SJSA1 (cell line): Measurements from ENCODE around the gene C11orf98. TPM values are rescaled to one million over a fixed set of nuclear protein-coding genes. Genes with fewer than 3 reads are reported as not detected.
"Not testable (repeated sequence)": the region's sequence is repeated elsewhere in the genome, so short reads cannot be mapped to it uniquely, and the experiment has no call there.

Source experiments
- DNase-seq, 2 experiments: peaks; one replicate each; pipeline ENCODE4 v3.0.0-alpha.2; 2015 to 2020; ENCODE audit warnings: low spot score in 2 of 2, low read depth in 1 of 2
- H3K27ac ChIP-seq: fragments of 250-450 bp; sonication (Bioruptor Pico); 2 replicates; pipeline ENCODE4 v1.5.1; 2020; ENCODE audit warnings: mild to moderate bottlenecking, moderate library complexity
- H3K27me3 ChIP-seq: fragments of 250-450 bp; sonication (Bioruptor Pico); replicated peaks from 2 replicates; pipeline ENCODE4 v1.5.1; 2020; ENCODE audit warnings: mild to moderate bottlenecking, moderate library complexity
- H3K36me3 ChIP-seq: fragments of 250-450 bp; sonication (Bioruptor Pico); 2 replicates; pipeline ENCODE4 v1.5.1; 2020; ENCODE audit warnings: mild to moderate bottlenecking
- H3K4me1 ChIP-seq: fragments of 250-450 bp; sonication (Bioruptor Pico); replicated peaks from 2 replicates; pipeline ENCODE4 v1.6.1; 2021; ENCODE audit warnings: mild to moderate bottlenecking
- H3K4me3 ChIP-seq: fragments of 250-450 bp; sonication (Bioruptor Pico); 2 replicates; pipeline ENCODE4 v1.5.1; 2020; ENCODE audit warnings: mild to moderate bottlenecking
- H3K9me3 ChIP-seq: fragments of 250-450 bp; sonication (Bioruptor Pico); replicated peaks from 2 replicates; pipeline ENCODE4 v1.5.1; 2020; ENCODE audit warnings: mild to moderate bottlenecking
- total RNA-seq: library from RNA; depleted of rRNA; stranded (reverse); fragments of >200 nt; shearing (Covaris generic); gene quantifications from 2 replicates; pipeline ENCODE4 v1.2.3, GENCODE V29; 2014

C11orf98 gene
- total RNA-seq, 1 experiment from 2014 or later = 103 TPM

- H3K4me1 ChIP-seq = peaks cover 27% of the 10 kb centered on the region
- DNase-seq = no peak
- H3K27ac ChIP-seq = no peak overlapping the region
- peaks cover 62% of the 10 kb centered on the region for H3K36me3 ChIP-seq
- no peak overlapping the region for H3K4me3 ChIP-seq
- no peaks in the 10 kb centered on the region for H3K9me3 ChIP-seq
- H3K27me3 ChIP-seq = no peaks in the 10 kb centered on the region
These were observed 11.7 kb upstream of the C11orf98 start for GRCh38 chr11:62676698-62677097.

- peaks cover 28% of the 10 kb centered on the region for H3K4me1 ChIP-seq
- H3K9me3 ChIP-seq, H3K27me3 ChIP-seq, H3K4me3 ChIP-seq, H3K27ac ChIP-seq, DNase-seq: not testable (repeated sequence)
- peaks cover 64% of the 10 kb centered on the region for H3K36me3 ChIP-seq
These were observed 10.4 kb upstream of the C11orf98 start for GRCh38 chr11:62675415-62675814.

- no peak overlapping the region for H3K27ac ChIP-seq
- no peak for DNase-seq
- H3K27me3 ChIP-seq = no peaks in the 10 kb centered on the region
- peaks cover 21% of the 10 kb centered on the region for H3K4me1 ChIP-seq
- peaks cover 67% of the 10 kb centered on the region for H3K36me3 ChIP-seq
- H3K4me3 ChIP-seq = no peak overlapping the region
- no peaks in the 10 kb centered on the region for H3K9me3 ChIP-seq
These were observed 8.2 kb upstream of the C11orf98 start for GRCh38 chr11:62673196-62673525.

GRCh38 chr11:62671608-62672389, 6.8 kb upstream of the C11orf98 start, which contains the start of the genes LBHD1 and UQCC3:
LBHD1 (minus strand) TSS chr11:62672267; CDS start chr11:62670031, 2,236 bp downstream.
UQCC3 (plus strand) TSS chr11:62671673; CDS start chr11:62671746, 73 bp downstream.
- H3K27me3 ChIP-seq = no peaks in the 10 kb centered on the region
- H3K4me3 ChIP-seq = peak within 1 kb of the TSS; percentile 59
- H3K27ac ChIP-seq = peak within 1 kb of the TSS; percentile 52
- peak; percentile 90 to 95 for DNase-seq
- no peaks in the 10 kb centered on the region for H3K9me3 ChIP-seq
- H3K36me3 ChIP-seq = peaks cover 67% of the 10 kb centered on the region
- H3K4me1 ChIP-seq = peaks cover 20% of the 10 kb centered on the region

- Histone ChIP-seq H3K27me3 (no peaks in the 10 kb centered on the region), H3K36me3 (peaks cover 67% of the 10 kb centered on the region), H3K27ac (peak overlapping the region; percentile 52), H3K4me3 (peak overlapping the region; percentile 59), H3K9me3 (no peaks in the 10 kb centered on the region), H3K4me1 (peaks cover 26% of the 10 kb centered on the region)
- DNase-seq = no peak
These were observed 6.2 kb upstream of the C11orf98 start for GRCh38 chr11:62671236-62671607.

GRCh38 chr11:62669420-62670161, 4.6 kb upstream of the C11orf98 start:
- H3K27me3 ChIP-seq = no peaks in the 10 kb centered on the region
- DNase-seq = no peak
- H3K9me3 ChIP-seq = no peaks in the 10 kb centered on the region; the same call in 1 of the 2 replicates
- no peak overlapping the region for H3K27ac ChIP-seq
- peaks cover 65% of the 10 kb centered on the region for H3K36me3 ChIP-seq
- H3K4me3 ChIP-seq = no peak overlapping the region
- H3K4me1 ChIP-seq = peaks cover 30% of the 10 kb centered on the region

- Histone ChIP-seq H3K27me3 (no peaks in the 10 kb centered on the region), H3K9me3 (no peaks in the 10 kb centered on the region; the same call in 1 of the 2 replicates), H3K4me1 (peaks cover 24% of the 10 kb centered on the region), H3K36me3 (peaks cover 53% of the 10 kb centered on the region), H3K4me3 (no peak overlapping the region), H3K27ac (no peak overlapping the region)
- no peak for DNase-seq
These were observed 2.5 kb upstream of the C11orf98 start for GRCh38 chr11:62667460-62667859.

- no peak for DNase-seq
- Histone ChIP-seq H3K9me3 (no peaks in the 10 kb centered on the region; the same call in 1 of the 2 replicates), H3K27me3 (no peaks in the 10 kb centered on the region), H3K36me3 (peaks cover 54% of the 10 kb centered on the region), H3K27ac (0 out of 2 replicates have a peak overlapping the region, but pooled peaks have one; percentile 37), H3K4me3 (peak overlapping the region; percentile 61), H3K4me1 (peaks cover 23% of the 10 kb centered on the region)
These were observed 1.4 kb upstream of the C11orf98 start for GRCh38 chr11:62666259-62666926.

- Histone ChIP-seq H3K4me3 (peak overlapping the region; percentile 61), H3K4me1 (peaks cover 18% of the 10 kb centered on the region), H3K9me3 (no peaks in the 10 kb centered on the region; the same call in 1 of the 2 replicates)
These were observed 719 bp upstream of the C11orf98 start for GRCh38 chr11:62665599-62666258.

GRCh38 chr11:62664405-62665074, 470 bp downstream of the C11orf98 start:
- Histone ChIP-seq H3K36me3 (peaks cover 56% of the 10 kb centered on the region), H3K9me3 (no peaks in the 10 kb centered on the region; the same call in 1 of the 2 replicates), H3K4me1 (peaks cover 14% of the 10 kb centered on the region), H3K27ac (peak overlapping the region; percentile 37), H3K4me3 (peak overlapping the region; percentile 61), H3K27me3 (no peaks in the 10 kb centered on the region)
- peak in 1 of 2 experiments; percentile 69 for DNase-seq

More at GRCh38 chr11:62665599-62666258, 719 bp upstream of the C11orf98 start:
- DNase-seq = peak in 1 of 2 experiments; percentile 70
- Histone ChIP-seq H3K27me3 (no peaks in the 10 kb centered on the region), H3K36me3 (peaks cover 60% of the 10 kb centered on the region), H3K27ac (peak overlapping the region; percentile 37)

GRCh38 chr11:62656796-62657429, 8.1 kb downstream of the C11orf98 start:
- H3K4me1 ChIP-seq = peaks cover 7% of the 10 kb centered on the region
- H3K9me3 ChIP-seq = no peaks in the 10 kb centered on the region; the same call in 1 of the 2 replicates
- H3K27me3 ChIP-seq = no peaks in the 10 kb centered on the region
- H3K4me3 ChIP-seq = no peak overlapping the region
- H3K27ac ChIP-seq = no peak overlapping the region
- DNase-seq = no peak
- peaks cover 16% of the 10 kb centered on the region for H3K36me3 ChIP-seq

- no peak for DNase-seq
- no peaks in the 10 kb centered on the region; the same call in 1 of the 2 replicates for H3K9me3 ChIP-seq
- H3K4me1 ChIP-seq = peaks cover 7% of the 10 kb centered on the region
- H3K27me3 ChIP-seq = no peaks in the 10 kb centered on the region
- peaks cover 16% of the 10 kb centered on the region for H3K36me3 ChIP-seq
- H3K27ac ChIP-seq = no peak overlapping the region
- no peak overlapping the region for H3K4me3 ChIP-seq
These were observed 10.7 kb downstream of the C11orf98 start for GRCh38 chr11:62654297-62654696.
